HepG2 (cell line): ENCODE results near the gene DCTN3. TPM values are rescaled to one million over a fixed set of nuclear protein-coding genes. Genes with fewer than 3 reads are reported as not detected.

ENCODE experiments used
- ATAC-seq: fragments of 200-7000 bp; cut with Tn5 transposase; 3 replicates; pipeline ENCODE4 v1.9.1; 2020; ENCODE audit warnings: mild to moderate bottlenecking, moderate library complexity
- BruUV-seq: library from RNA; stranded (reverse); fragments of 400-500 nt; replicated peaks from 2 replicates; lab custom pipeline; 2021; lab: Mats Ljungman, UMichigan
- CTCF ChIA-PET: fragments of 300-600 bp; formaldehyde crosslinking; extraction: SDS; loops from one replicate; lab custom pipeline; 2021; ENCODE audit warnings: low total read pairs, inconsistent platforms, low intra/inter-chr PET ratio; lab: Yijun Ruan, JAX
- POLR2A ChIA-PET: fragments of 350-600 bp; sonication (Branson Sonifier 250); formaldehyde crosslinking; loops from one replicate; lab custom pipeline; 2020; ENCODE audit warnings: antibody characterized with exemption, inconsistent platforms; lab: Yijun Ruan, JAX
- DNase-seq: peaks from one replicate; pipeline ENCODE4 v3.0.0-alpha.2; 2015; ENCODE audit warnings: low spot score
- FAIRE-seq: peaks from 3 replicates; lab custom pipeline; 2011; peaks lifted over from hg19 to GRCh38; lab: Jason Lieb, UNC
- H2AFZ ChIP-seq: one replicate; pipeline ENCODE4 v1.6.1; 2011; ENCODE audit warnings: low read length, inconsistent platforms
- H3K27ac ChIP-seq: fragments of 300-600 bp; 3 replicates; pipeline ENCODE4 v1.8.0; 2011; ENCODE audit warnings: mixed run types, mild to moderate bottlenecking, mixed read lengths, low read length, inconsistent platforms; ENCODE audit not compliant: insufficient read depth; ENCODE audit errors: extremely low read length
- H3K27me3 ChIP-seq, 2 experiments: fragments of 200-600 bp in 1 of 2; 2 replicates in 1 of 2; 3 replicates in 1 of 2; pipeline versions ENCODE4 v1.6.0 to v1.8.0; 2011; ENCODE audit warnings: low read length in 2 of 2, mild to moderate bottlenecking in 2 of 2, moderate library complexity in 2 of 2, inconsistent platforms in 1 of 2; ENCODE audit not compliant: insufficient read depth in 2 of 2, control insufficient read depth in 1 of 2
- H3K36me3 ChIP-seq, 2 experiments: fragments of 200-600 bp in 1 of 2; replicated peaks in 1 of 2; 2 replicates in 1 of 2; 3 replicates in 1 of 2; pipeline versions ENCODE4 v1.5.1 to v1.8.0; 2011; ENCODE audit warnings: low read length in 2 of 2, inconsistent platforms in 1 of 2; ENCODE audit not compliant: insufficient read depth in 2 of 2, control insufficient read depth in 1 of 2
- H3K4me1 ChIP-seq: 2 replicates; pipeline ENCODE4 v1.5.1; 2012; ENCODE audit warnings: low read length, inconsistent platforms; ENCODE audit not compliant: insufficient read depth
- H3K4me2 ChIP-seq: 2 replicates; pipeline ENCODE4 v1.6.0; 2011; ENCODE audit warnings: low read depth, low read length, inconsistent platforms
- H3K4me3 ChIP-seq, 3 experiments: fragments of 200-600 bp in 1 of 3; sonication (generic), shearing (Covaris generic) in 1 of 3; replicated peaks in 1 of 3; 2 replicates each; pipeline ENCODE4 v1.5.1; 2011 to 2016; ENCODE audit warnings: low read length in 3 of 3, inconsistent platforms in 2 of 3, low read depth in 2 of 3, mild to moderate bottlenecking in 2 of 3, control low read depth in 1 of 3, mixed read lengths in 1 of 3; ENCODE audit not compliant: insufficient read depth in 1 of 3
- H3K79me2 ChIP-seq: one replicate; pipeline ENCODE4 v1.6.1; 2011; ENCODE audit warnings: low read length, inconsistent platforms; ENCODE audit not compliant: insufficient read depth
- H3K9ac ChIP-seq: 2 replicates; pipeline ENCODE4 v1.6.0; 2011; ENCODE audit warnings: mild to moderate bottlenecking, low read depth, low read length, inconsistent platforms; ENCODE audit not compliant: insufficient read depth
- H3K9me3 ChIP-seq: 2 replicates; pipeline ENCODE4 v1.5.1; 2012; ENCODE audit warnings: mild to moderate bottlenecking, low read length
- H4K20me1 ChIP-seq: 2 replicates; pipeline ENCODE4 v1.6.0; 2011; ENCODE audit warnings: inconsistent platforms, mild to moderate bottlenecking, low read length, moderate library complexity; ENCODE audit not compliant: insufficient read depth
- ATF2 ChIP-seq: sonication (generic); formaldehyde crosslinking; IDR thresholded peaks from 2 replicates; pipeline ENCODE4 v1.4.0; 2020; ENCODE audit warnings: missing genetic modification reagents
- CEBPG ChIP-seq: IDR thresholded peaks from 2 replicates; pipeline ENCODE4 v1.6.1; 2016
- EZH2 ChIP-seq: conservative IDR thresholded peaks from 2 replicates; pipeline ENCODE4 v1.6.1; 2012; ENCODE audit warnings: mild to moderate bottlenecking, low read depth, low read length, moderate library complexity
- NCOA2 ChIP-seq: sonication (generic); formaldehyde crosslinking; IDR thresholded peaks from 2 replicates; pipeline ENCODE4 v1.8.0; 2022; ENCODE audit warnings: inconsistent platforms
- PRDM15 ChIP-seq: sonication (generic); formaldehyde crosslinking; IDR thresholded peaks from 2 replicates; pipeline ENCODE4 v1.4.0; 2020; ENCODE audit warnings: missing genetic modification reagents
- RORA ChIP-seq: sonication (generic); formaldehyde crosslinking; IDR thresholded peaks from 2 replicates; pipeline ENCODE4 v1.5.0; 2020; ENCODE audit warnings: mild to moderate bottlenecking, missing genetic modification reagents, moderate library complexity
- ZBTB2 ChIP-seq: sonication (generic); formaldehyde crosslinking; IDR thresholded peaks from 2 replicates; pipeline ENCODE4 v1.8.0; 2022; ENCODE audit warnings: low read depth, missing genetic modification reagents
- ZNF263 ChIP-seq: sonication (generic); formaldehyde crosslinking; IDR thresholded peaks from 2 replicates; pipeline ENCODE4 v1.4.0; 2020; ENCODE audit warnings: missing genetic modification reagents
- ZNF33B ChIP-seq: sonication (generic); formaldehyde crosslinking; IDR thresholded peaks from 2 replicates; pipeline ENCODE4 v1.5.1; 2020; ENCODE audit warnings: mild to moderate bottlenecking, missing genetic modification reagents
- ZNF431 ChIP-seq: sonication (generic); formaldehyde crosslinking; IDR thresholded peaks from 2 replicates; pipeline ENCODE4 v1.9.0; 2022; ENCODE audit warnings: missing genetic modification reagents, low read depth, mild to moderate bottlenecking, borderline replicate concordance
- ZNF512 ChIP-seq: sonication (generic); formaldehyde crosslinking; IDR thresholded peaks from 2 replicates; pipeline ENCODE4 v1.4.0; 2020; ENCODE audit warnings: mild to moderate bottlenecking, missing genetic modification reagents
- ZNF607 ChIP-seq: sonication (generic); formaldehyde crosslinking; IDR thresholded peaks from 2 replicates; pipeline ENCODE4 v1.5.1; 2020; ENCODE audit warnings: missing genetic modification reagents, mild to moderate bottlenecking, borderline replicate concordance
- ZNF724P ChIP-seq: sonication (generic); formaldehyde crosslinking; IDR thresholded peaks from 2 replicates; pipeline ENCODE4 v1.8.0; 2022; ENCODE audit warnings: missing genetic modification reagents, borderline replicate concordance
- ZNF776 ChIP-seq: sonication (generic); formaldehyde crosslinking; IDR thresholded peaks from 2 replicates; pipeline ENCODE4 v1.4.0; 2020; ENCODE audit warnings: mild to moderate bottlenecking, missing genetic modification reagents
- ZNF839 ChIP-seq: sonication (generic); formaldehyde crosslinking; IDR thresholded peaks from 2 replicates; pipeline ENCODE4 v1.4.0; 2020; ENCODE audit warnings: missing genetic modification reagents, mild to moderate bottlenecking, borderline replicate concordance
- WGBS: methylation state at CpG from one replicate; pipeline ENCODE4 v1.1.6; 2017; ENCODE audit warnings: low lambda C conversion rate; 5-methylcytosine and 5-hydroxymethylcytosine counted together
- in situ Hi-C: cut with HindIII; loops from 2 replicates; pipeline ENCODE4 v1.10.0; 2017; ENCODE audit warnings: low pct_unique_long_range_greater_than_20kb; ENCODE audit not compliant: extremely low pct_ligation_motif_present
- intact Hi-C: fragments of 100-400 bp; cut with micrococcal nuclease; formaldehyde crosslinking; loops from one replicate; pipeline ENCODE4 v1.10.0; 2022; ENCODE audit not compliant: unreplicated experiment
- polyA plus RNA-seq, 8 experiments: library from polyadenylated mRNA; depleted of rRNA in 3 of 8; stranded (reverse) in 7 of 8; unstranded in 1 of 8; fragments of >200 nt; fragmentation: Illumina TruSeq in 4 of 8; extraction: Trizol in 4 of 8; gene quantifications; 2 replicates each; pipeline versions ENCODE4 v1.2.1 to v1.2.3, GENCODE V29; 2011 to 2016; ENCODE audit warnings: low read depth in 4 of 8, missing spikeins in 1 of 8, mixed read lengths in 1 of 8; ENCODE audit not compliant: insufficient read depth in 1 of 8
- total RNA-seq, 5 experiments: library from RNA; depleted of rRNA; stranded (reverse); fragments of >200 nt; fragmentation: Illumina TruSeq; extraction: Trizol; gene quantifications; 2 replicates each; pipeline ENCODE4 v1.2.3, GENCODE V29; 2016; ENCODE audit warnings: low read depth in 1 of 5

Gene DCTN3
- total and polyA plus RNA-seq, 2 of the 13 experiments (the other 11 are each of a cell fraction or from before 2014, with no cell fraction given) = 27.4 to 34.5 TPM

- Histone ChIP-seq H3K4me1 (peaks cover 35% of the 10 kb centered on the region), H3K36me3 (no peaks in the 10 kb centered on the region), H2AFZ (no peak overlapping the region), H3K9me3 (no peaks in the 10 kb centered on the region), H3K27ac (no peak overlapping the region), H3K27me3 (peaks cover 4 to 20% of the 10 kb centered on the region in 2 experiments; a peak in 3 of 5 replicates), H3K4me2 (peak overlapping the region; percentile 72), H3K9ac (no peak overlapping the region)
- in situ Hi-C loops = no loop called here
- POLR2A ChIA-PET = no interaction called here
- BruUV-seq = no TSS peak
- ATAC-seq = no peak
- WGBS = 44% methylated on average over 20 of the region's 20 CpGs
- no peak for TF ChIP-seq ZNF263 (CRISPR knock-in tag)
- TF ChIP-seq ZNF512 (CRISPR knock-in tag) = 0 out of 2 replicates have a peak, but pooled peaks have one; percentile 40
- no peak for TF ChIP-seq ZNF724P (CRISPR knock-in tag)
- no peak for TF ChIP-seq PRDM15
- no peak for TF ChIP-seq CEBPG (CRISPR knock-in tag)
- TF ChIP-seq ZNF839 (CRISPR knock-in tag) = no peak
- 0 out of 2 replicates have a peak, but pooled peaks have one; percentile 53 for TF ChIP-seq EZH2
- TF ChIP-seq NCOA2 = no peak
- no peak for TF ChIP-seq ZNF776 (CRISPR knock-in tag)
- no peak for TF ChIP-seq ZNF33B
- TF ChIP-seq RORA (CRISPR knock-in tag) = no peak
- no peak for TF ChIP-seq ATF2
- TF ChIP-seq ZNF431 (CRISPR knock-in tag) = no peak
- TF ChIP-seq ZBTB2 (CRISPR knock-in tag) = no peak
- TF ChIP-seq ZNF607 (CRISPR knock-in tag) = no peak
- TF ChIP-seq, all 625 proteins: peak for 2
- CTCF ChIA-PET = no interaction called here
- intact Hi-C loops = no loop called here
- Histone ChIP-seq H3K79me2 (no peaks in the 10 kb centered on the region), H4K20me1 (no peaks in the 10 kb centered on the region), H3K4me3 (peak overlapping the region; percentile 36 to 73 (median 40))
- no peak for FAIRE-seq
- no peak for DNase-seq
Observed at GRCh38 chr9:34627716-34628655, 7.7 kb upstream of the DCTN3 start.
